ENCODE data around the gene RABL6. TPM values are rescaled to one million over a fixed set of nuclear protein-coding genes. Genes with fewer than 3 reads are reported as not detected.

RABL6 gene
- total RNA-seq, 4 donors from 2014 or later = 54.2 to 70.7 (median 61.0) TPM

GRCh38 chr9:136856541-136857141 lies 48.9 kb downstream of the RABL6 start:
- Histone ChIP-seq H3K36me3 (peaks cover 13% of the 10 kb centered on the region), H3K27me3 (no peaks in the 10 kb centered on the region), H3K27ac (no peak overlapping the region), H3K9me3 (no peaks in the 10 kb centered on the region), H3K4me1 (peaks cover 27% of the 10 kb centered on the region), H3K4me3 (no peak overlapping the region)
- DNase-seq (ENCODE audit: low spot score in 2 of 2) = peak in 1 of 2 donors; percentile 63
- WGBS = 83% methylated on average over 2 of the region's 14 CpGs
- TF ChIP-seq POLR2AphosphoS5 (IDR thresholded peaks at IDR 0.05) = no peak

- Histone ChIP-seq H3K27ac (no peak overlapping the region), H3K4me3 (no peak overlapping the region), H3K36me3 (peaks cover 18% of the 10 kb centered on the region), H3K9me3 (no peaks in the 10 kb centered on the region), H3K4me1 (peaks cover 27% of the 10 kb centered on the region), H3K27me3 (no peaks in the 10 kb centered on the region)
- DNase-seq (ENCODE audit: low spot score in 2 of 2) = no peak
- no peak for TF ChIP-seq POLR2AphosphoS5 (IDR thresholded peaks at IDR 0.05)
- no peak for TF ChIP-seq POLR2A (IDR thresholded peaks at IDR 0.05)
- TF ChIP-seq, protein P1, sequence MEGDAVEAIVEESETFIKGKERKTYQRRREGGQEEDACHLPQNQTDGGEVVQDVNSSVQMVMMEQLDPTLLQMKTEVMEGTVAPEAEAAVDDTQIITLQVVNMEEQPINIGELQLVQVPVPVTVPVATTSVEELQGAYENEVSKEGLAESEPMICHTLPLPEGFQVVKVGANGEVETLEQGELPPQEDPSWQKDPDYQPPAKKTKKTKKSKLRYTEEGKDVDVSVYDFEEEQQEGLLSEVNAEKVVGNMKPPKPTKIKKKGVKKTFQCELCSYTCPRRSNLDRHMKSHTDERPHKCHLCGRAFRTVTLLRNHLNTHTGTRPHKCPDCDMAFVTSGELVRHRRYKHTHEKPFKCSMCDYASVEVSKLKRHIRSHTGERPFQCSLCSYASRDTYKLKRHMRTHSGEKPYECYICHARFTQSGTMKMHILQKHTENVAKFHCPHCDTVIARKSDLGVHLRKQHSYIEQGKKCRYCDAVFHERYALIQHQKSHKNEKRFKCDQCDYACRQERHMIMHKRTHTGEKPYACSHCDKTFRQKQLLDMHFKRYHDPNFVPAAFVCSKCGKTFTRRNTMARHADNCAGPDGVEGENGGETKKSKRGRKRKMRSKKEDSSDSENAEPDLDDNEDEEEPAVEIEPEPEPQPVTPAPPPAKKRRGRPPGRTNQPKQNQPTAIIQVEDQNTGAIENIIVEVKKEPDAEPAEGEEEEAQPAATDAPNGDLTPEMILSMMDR (IDR thresholded peaks at IDR 0.05) = no peak
- TF ChIP-seq EP300 (IDR thresholded peaks at IDR 0.05) = no peak
- WGBS = no CpG with 5 or more reads among the region's 19 CpGs
Observed at GRCh38 chr9:136857166-136857565, 49.4 kb downstream of the RABL6 start.

DNA sequence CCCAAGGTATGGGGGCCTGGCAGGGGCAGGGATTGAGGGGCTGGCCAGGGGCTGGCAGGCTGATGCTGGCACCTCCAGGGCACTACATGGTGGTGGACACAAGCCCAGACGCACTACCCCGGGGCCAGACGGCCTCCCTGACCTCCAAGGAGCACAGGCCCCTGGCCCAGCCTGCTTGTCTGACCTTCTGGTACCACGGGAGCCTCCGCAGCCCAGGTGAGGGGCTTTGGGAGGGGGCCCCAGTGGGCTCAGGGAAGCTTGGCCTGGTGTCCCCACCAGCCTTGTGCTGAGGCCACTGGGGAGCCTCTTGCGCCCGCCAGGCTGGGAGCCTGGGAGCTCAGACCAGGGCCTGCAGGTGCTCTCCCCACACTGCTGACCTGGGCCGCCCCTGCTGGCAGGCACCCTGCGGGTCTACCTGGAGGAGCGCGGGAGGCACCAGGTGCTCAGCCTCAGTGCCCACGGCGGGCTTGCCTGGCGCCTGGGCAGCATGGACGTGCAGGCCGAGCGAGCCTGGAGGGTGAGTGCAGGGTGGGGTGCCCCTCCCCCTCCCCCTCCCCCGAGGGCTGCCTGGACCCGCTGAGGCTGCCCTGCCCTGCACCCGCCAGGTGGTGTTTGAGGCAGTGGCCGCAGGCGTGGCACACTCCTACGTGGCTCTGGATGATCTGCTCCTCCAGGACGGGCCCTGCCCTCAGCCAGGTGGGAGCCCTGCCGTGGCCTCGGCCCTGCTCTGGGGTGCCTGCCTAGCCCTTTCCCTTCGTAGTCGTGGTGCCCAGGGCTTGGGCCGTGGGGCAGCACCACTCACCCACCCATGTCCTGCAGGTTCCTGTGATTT lies 50.0 kb downstream of the RABL6 start:
- TF ChIP-seq, protein P1 (IDR thresholded peaks at IDR 0.05) = no peak
- TF ChIP-seq EP300 (IDR thresholded peaks at IDR 0.05) (no peak), POLR2A (IDR thresholded peaks at IDR 0.05) (no peak), POLR2AphosphoS5 (IDR thresholded peaks at IDR 0.05) (no peak)
- H3K27ac ChIP-seq = no peak overlapping the region
- 49% methylated on average over 10 of the region's 29 CpGs for WGBS
- H3K4me1 ChIP-seq = peaks cover 27% of the 10 kb centered on the region
- no peaks in the 10 kb centered on the region for H3K9me3 ChIP-seq
- no peak overlapping the region for H3K4me3 ChIP-seq
- DNase-seq (ENCODE audit: low spot score in 2 of 2) = peak in 1 of 2 donors; percentile 69
- H3K36me3 ChIP-seq = peaks cover 25% of the 10 kb centered on the region
- no peaks in the 10 kb centered on the region for H3K27me3 ChIP-seq

DNA sequence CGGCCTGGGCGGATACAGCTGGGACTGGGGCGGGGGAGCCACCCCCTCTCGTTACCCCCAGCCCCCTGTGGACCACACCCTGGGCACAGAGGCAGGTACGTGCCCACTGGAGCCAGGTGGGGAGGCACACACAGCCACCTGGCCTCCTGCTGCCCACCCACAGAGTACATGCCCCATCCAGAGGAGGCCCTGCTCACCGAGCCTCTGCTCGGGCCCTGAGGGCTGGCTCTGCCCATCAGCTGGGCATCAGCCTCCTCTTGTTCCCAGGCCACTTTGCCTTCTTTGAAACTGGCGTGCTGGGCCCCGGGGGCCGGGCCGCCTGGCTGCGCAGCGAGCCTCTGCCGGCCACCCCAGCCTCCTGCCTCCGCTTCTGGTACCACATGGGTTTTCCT lies 50.7 kb downstream of the RABL6 start:
- Histone ChIP-seq H3K27ac (no peak overlapping the region), H3K36me3 (peaks cover 31% of the 10 kb centered on the region), H3K4me3 (no peak overlapping the region), H3K27me3 (no peaks in the 10 kb centered on the region), H3K9me3 (no peaks in the 10 kb centered on the region), H3K4me1 (peaks cover 31% of the 10 kb centered on the region)
- TF ChIP-seq POLR2A (IDR thresholded peaks at IDR 0.05) (no peak), EP300 (IDR thresholded peaks at IDR 0.05) (no peak), POLR2AphosphoS5 (IDR thresholded peaks at IDR 0.05) (no peak)
- TF ChIP-seq, protein P1 (IDR thresholded peaks at IDR 0.05) = no peak
- WGBS = 48% methylated on average over 4 of the region's 15 CpGs
- DNase-seq (ENCODE audit: low spot score in 2 of 2) = no peak

DNA sequence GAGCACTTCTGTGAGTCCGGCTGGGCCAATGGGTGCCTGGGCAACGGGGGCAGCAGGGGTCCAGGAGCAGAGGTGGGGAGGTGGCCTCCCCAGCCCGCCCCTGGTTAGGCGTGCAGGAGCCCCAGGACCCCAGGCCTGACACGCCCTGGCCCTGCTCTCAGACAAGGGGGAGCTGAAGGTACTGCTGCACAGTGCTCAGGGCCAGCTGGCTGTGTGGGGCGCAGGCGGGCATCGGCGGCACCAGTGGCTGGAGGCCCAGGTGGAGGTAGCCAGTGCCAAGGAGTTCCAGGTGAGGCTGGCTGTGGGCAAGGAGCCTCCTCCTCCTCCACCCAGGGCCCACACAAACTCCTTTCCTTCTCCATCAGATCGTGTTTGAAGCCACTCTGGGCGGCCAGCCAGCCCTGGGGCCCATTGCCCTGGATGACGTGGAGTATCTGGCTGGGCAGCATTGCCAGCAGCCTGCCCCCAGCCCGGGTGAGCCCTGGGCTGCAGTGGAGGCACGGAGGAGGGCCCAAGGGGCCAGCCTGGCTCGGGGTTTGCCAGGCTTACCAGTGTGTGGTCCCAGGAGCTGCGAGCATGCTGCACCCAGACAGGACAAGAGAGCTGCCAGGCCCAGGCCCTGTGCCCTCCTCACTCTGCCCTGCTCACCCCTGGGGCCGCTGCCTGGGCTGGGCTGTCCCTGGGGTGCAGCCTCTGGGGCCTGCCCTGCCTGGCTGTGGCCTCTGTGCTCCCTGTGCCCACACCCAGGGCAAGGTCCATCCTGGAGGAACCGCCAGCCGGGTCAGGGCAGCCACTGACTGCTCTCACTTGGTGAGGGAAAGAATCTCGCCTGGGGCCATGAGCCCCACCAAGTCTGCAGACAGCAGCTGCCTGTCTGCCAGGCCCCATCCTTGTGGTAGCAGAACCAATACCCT lies 51.4 kb downstream of the RABL6 start:
- H3K4me1 ChIP-seq = peaks cover 33% of the 10 kb centered on the region
- H3K9me3 ChIP-seq = no peaks in the 10 kb centered on the region
- 46% methylated on average over 17 of the region's 20 CpGs for WGBS
- TF ChIP-seq EP300 (IDR thresholded peaks at IDR 0.05) = no peak
- TF ChIP-seq, protein P1 (IDR thresholded peaks at IDR 0.05) = no peak
- TF ChIP-seq POLR2AphosphoS5 (IDR thresholded peaks at IDR 0.05) = no peak
- TF ChIP-seq POLR2A (IDR thresholded peaks at IDR 0.05) = no peak
- DNase-seq (ENCODE audit: low spot score in 2 of 2) = peak in 1 of 2 donors; percentile 69
- no peak overlapping the region for H3K27ac ChIP-seq
- no peak overlapping the region for H3K4me3 ChIP-seq
- H3K36me3 ChIP-seq = peaks cover 33% of the 10 kb centered on the region
- H3K27me3 ChIP-seq = no peaks in the 10 kb centered on the region

All from suprapubic skin (tissue), 4 donors.